BJ (cell line): ENCODE data around the gene TNKS2. TPM values are rescaled to one million over a fixed set of nuclear protein-coding genes. Genes with fewer than 3 reads are reported as not detected.

Experiments
- CTCF ChIA-PET: fragments of 350-600 bp; formaldehyde crosslinking; extraction: SDS; loops from one replicate; lab custom pipeline; 2021; ENCODE audit warnings: antibody characterized with exemption, inconsistent platforms; lab: Yijun Ruan, JAX
- POLR2A ChIA-PET: fragments of 300-600 bp; sonication (Branson Sonifier 250); formaldehyde crosslinking; extraction: SDS; loops from one replicate; lab custom pipeline; 2021; ENCODE audit warnings: antibody characterized with exemption; lab: Charles Lee
- DNase-seq: peaks from one replicate; pipeline ENCODE4 v3.0.0-alpha.2; 2011; ENCODE audit warnings: low read depth
- H3K27me3 ChIP-seq: 2 replicates; pipeline ENCODE4 v1.6.0; 2011; ENCODE audit warnings: low read length; ENCODE audit not compliant: control insufficient read depth, insufficient read depth
- H3K36me3 ChIP-seq: 2 replicates; pipeline ENCODE4 v1.5.1; 2011; ENCODE audit warnings: low read length; ENCODE audit not compliant: control insufficient read depth, insufficient read depth
- H3K4me3 ChIP-seq: 2 replicates; pipeline ENCODE4 v1.5.1; 2011; ENCODE audit warnings: low read depth, mild to moderate bottlenecking, control low read depth, low read length
- CTCF ChIP-seq: IDR thresholded peaks from 2 replicates; pipeline ENCODE4 v1.5.1; 2011; ENCODE audit warnings: low read depth, mild to moderate bottlenecking, control low read depth, inconsistent platforms, low read length, moderate library complexity; ENCODE audit not compliant: insufficient read depth
- polyA plus RNA-seq: library from polyadenylated mRNA; depleted of rRNA; stranded (reverse); fragments of >200 nt; gene quantifications from 2 replicates; pipeline ENCODE4 v1.2.3, GENCODE V29; 2011

TNKS2 gene
- polyA plus RNA-seq, 1 experiment, result 16.6 TPM

GRCh38 chr10:91772461-91772860 lies 25.8 kb upstream of the TNKS2 start:
- Histone ChIP-seq H3K27me3 (peaks cover 4% of the 10 kb centered on the region), H3K4me3 (no peak overlapping the region), H3K36me3 (no peaks in the 10 kb centered on the region)
- TF ChIP-seq CTCF, result no peak
- ChIA-PET POLR2A (no interaction called here), CTCF (no interaction called here)
- DNase-seq, result no peak

- POLR2A ChIA-PET, result no interaction called here
- Histone ChIP-seq H3K4me3 (no peak overlapping the region), H3K27me3 (peaks cover 4% of the 10 kb centered on the region), H3K36me3 (no peaks in the 10 kb centered on the region)
- no peak for DNase-seq
- no peak for TF ChIP-seq CTCF
- CTCF ChIA-PET, result interaction anchor here (2.0 kb wide), 1 partner anchor 140 kb away, joined by 6 read pairs; no protein-coding TSS in a partner anchor
These were observed 25.4 kb upstream of the TNKS2 start for GRCh38 chr10:91772869-91773268.

GRCh38 chr10:91774571-91774970 lies 23.7 kb upstream of the TNKS2 start:
- Histone ChIP-seq H3K36me3 (no peaks in the 10 kb centered on the region), H3K4me3 (no peak overlapping the region), H3K27me3 (peaks cover 6% of the 10 kb centered on the region)
- CTCF ChIA-PET, result interaction anchor here (1.0 to 2.0 kb wide), 3 partner anchors 8 to 138 kb away, joined by 3 to 6 read pairs (median 3); no protein-coding TSS in a partner anchor
- POLR2A ChIA-PET, result no interaction called here
- no peak for DNase-seq
- TF ChIP-seq CTCF, result no peak

GRCh38 chr10:91775731-91776130 lies 22.5 kb upstream of the TNKS2 start:
- ChIA-PET CTCF (interaction anchor here (0.5 kb wide), 1 partner anchor 188 kb away, joined by 5 read pairs; no protein-coding TSS in a partner anchor), POLR2A (no interaction called here)
- Histone ChIP-seq H3K27me3 (peaks cover 9% of the 10 kb centered on the region), H3K36me3 (no peaks in the 10 kb centered on the region), H3K4me3 (no peak overlapping the region)
- TF ChIP-seq CTCF, result no peak
- no peak for DNase-seq

GRCh38 chr10:91776266-91776665 lies 22.0 kb upstream of the TNKS2 start:
- CTCF ChIA-PET, result interaction anchor here (0.5 kb wide), 1 partner anchor 187 kb away, joined by 5 read pairs; no protein-coding TSS in a partner anchor
- H3K4me3 ChIP-seq, result no peak overlapping the region
- no peak for DNase-seq
- peaks cover 9% of the 10 kb centered on the region for H3K27me3 ChIP-seq
- no peaks in the 10 kb centered on the region for H3K36me3 ChIP-seq
- TF ChIP-seq CTCF, result no peak
- POLR2A ChIA-PET, result no interaction called here
